Neural progenitor cell (in vitro differentiated cells): Measurements from ENCODE around the gene PRDM4. TPM values are rescaled to one million over a fixed set of nuclear protein-coding genes. Genes with fewer than 3 reads are reported as not detected.

Source experiments
- DNase-seq: peaks from one replicate; pipeline ENCODE4 v3.0.0-alpha.2; 2016; ENCODE audit warnings: low spot score
- H2AFZ ChIP-seq: fragments of 200-600 bp; sonication (generic); replicated peaks from 2 replicates; pipeline ENCODE4 v1.6.1; 2016; ENCODE audit warnings: antibody characterized with exemption
- H3F3A ChIP-seq: fragments of 200-600 bp; sonication (generic); 2 replicates; pipeline ENCODE4 v1.6.1; 2016; ENCODE audit warnings: antibody characterized with exemption, low read depth
- H3K27ac ChIP-seq: fragments of 200-600 bp; sonication (generic); 2 replicates; pipeline ENCODE4 v1.5.1; 2016; ENCODE audit warnings: mild to moderate bottlenecking
- H3K27me3 ChIP-seq: fragments of 200-600 bp; sonication (generic); 2 replicates; pipeline ENCODE4 v1.6.1; 2016; ENCODE audit warnings: mild to moderate bottlenecking, moderate library complexity
- H3K36me3 ChIP-seq: fragments of 200-600 bp; sonication (generic); 2 replicates; pipeline ENCODE4 v1.5.1; 2016
- H3K4me1 ChIP-seq: fragments of 200-600 bp; sonication (generic); 2 replicates; pipeline ENCODE4 v1.6.1; 2016; ENCODE audit warnings: mixed run types
- H3K4me2 ChIP-seq: fragments of 200-600 bp; sonication (generic); 2 replicates; pipeline ENCODE4 v1.6.1; 2016
- H3K4me3 ChIP-seq: fragments of 200-600 bp; sonication (generic); 2 replicates; pipeline ENCODE4 v1.5.1; 2016
- H3K79me2 ChIP-seq: fragments of 200-600 bp; sonication (generic); 2 replicates; pipeline ENCODE4 v1.6.1; 2016; ENCODE audit warnings: low read depth
- H3K9ac ChIP-seq: fragments of 200-600 bp; sonication (generic); 2 replicates; pipeline ENCODE4 v1.6.1; 2016
- H3K9me3 ChIP-seq: fragments of 200-600 bp; sonication (generic); 2 replicates; pipeline ENCODE4 v1.5.1; 2016; ENCODE audit warnings: low read depth
- H4K20me1 ChIP-seq: fragments of 200-600 bp; sonication (generic); 2 replicates; pipeline ENCODE4 v1.6.1; 2016; ENCODE audit warnings: low read depth
- H3K27ac Mint-ChIP-seq: 3 replicates; pipeline ENCODE4 v1.8.0; 2021; ENCODE audit warnings: mixed read lengths
- H3K27me3 Mint-ChIP-seq: 2 replicates; pipeline ENCODE4 v1.8.0; 2022; ENCODE audit warnings: low read depth, mild to moderate bottlenecking, inconsistent platforms, moderate library complexity, mixed read lengths; ENCODE audit not compliant: insufficient read depth
- H3K36me3 Mint-ChIP-seq: 3 replicates; pipeline ENCODE4 v1.8.0; 2021; ENCODE audit warnings: mixed read lengths
- H3K4me1 Mint-ChIP-seq: 3 replicates; pipeline ENCODE4 v1.8.0; 2021; ENCODE audit warnings: mixed read lengths
- H3K4me3 Mint-ChIP-seq: 3 replicates; pipeline ENCODE4 v1.8.0; 2021; ENCODE audit warnings: mild to moderate bottlenecking, moderate library complexity, mixed read lengths
- H3K9me3 Mint-ChIP-seq: 3 replicates; pipeline ENCODE4 v1.8.0; 2020; ENCODE audit warnings: mixed read lengths
- EZH2 ChIP-seq: fragments of 200-600 bp; sonication (generic); IDR thresholded peaks from 2 replicates; pipeline ENCODE4 v1.6.1; 2017; ENCODE audit warnings: antibody characterized with exemption, mild to moderate bottlenecking, moderate library complexity
- EZH2phosphoT487 ChIP-seq: fragments of 200-600 bp; sonication (generic); IDR thresholded peaks from 2 replicates; pipeline ENCODE4 v1.6.1; 2017; ENCODE audit warnings: antibody characterized with exemption
- total RNA-seq: library from RNA; depleted of rRNA; stranded (reverse); fragments of >200 nt; gene quantifications from 2 replicates; pipeline ENCODE4 v1.2.3, GENCODE V29; 2015; ENCODE audit warnings: low replicate concordance
- TF ChIP-seq, protein P1 (sequence below): fragments of 200-600 bp; sonication (generic); IDR thresholded peaks from 2 replicates; pipeline ENCODE4 v1.5.1; 2017; ENCODE audit warnings: antibody characterized with exemption, mild to moderate bottlenecking

The PRDM4 gene
- total RNA-seq, 1 donor from 2014 or later = 19.3 TPM

DNA sequence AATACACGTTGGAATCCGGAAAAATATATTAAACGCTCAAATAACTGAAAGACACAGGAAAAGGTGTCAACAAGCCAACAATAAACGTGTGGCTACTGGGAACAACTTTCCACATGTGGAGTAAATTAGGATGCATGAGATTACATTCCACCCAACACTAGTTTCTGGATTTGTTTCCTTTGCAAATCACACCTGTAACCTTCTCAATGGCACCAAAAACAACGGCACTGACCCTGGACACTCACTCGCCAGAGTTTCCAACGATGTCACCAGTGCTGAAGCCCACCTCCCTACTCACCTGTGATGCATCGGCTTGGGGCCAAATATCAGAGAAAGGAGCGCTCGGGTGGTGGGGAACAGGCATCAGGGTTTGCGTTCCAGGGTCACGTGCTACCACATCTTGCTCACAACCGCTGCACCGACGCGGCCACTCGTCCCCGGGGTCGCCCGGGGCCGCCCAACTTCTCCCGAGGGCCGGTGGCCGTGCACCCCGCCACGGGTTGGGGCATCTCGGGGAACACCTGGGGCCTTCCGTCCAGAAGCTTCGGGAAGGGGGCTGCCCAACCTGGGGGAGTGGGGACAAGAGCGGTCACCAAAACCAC lies 629 bp downstream of the PRDM4 start:
- Mint-ChIP-seq H3K27me3 (peaks cover 5% of the 10 kb centered on the region), H3K4me3 (peak overlapping the region; percentile 95)
- no peak for TF ChIP-seq EZH2phosphoT487
- no peak for TF ChIP-seq EZH2
- TF ChIP-seq, protein P1, sequence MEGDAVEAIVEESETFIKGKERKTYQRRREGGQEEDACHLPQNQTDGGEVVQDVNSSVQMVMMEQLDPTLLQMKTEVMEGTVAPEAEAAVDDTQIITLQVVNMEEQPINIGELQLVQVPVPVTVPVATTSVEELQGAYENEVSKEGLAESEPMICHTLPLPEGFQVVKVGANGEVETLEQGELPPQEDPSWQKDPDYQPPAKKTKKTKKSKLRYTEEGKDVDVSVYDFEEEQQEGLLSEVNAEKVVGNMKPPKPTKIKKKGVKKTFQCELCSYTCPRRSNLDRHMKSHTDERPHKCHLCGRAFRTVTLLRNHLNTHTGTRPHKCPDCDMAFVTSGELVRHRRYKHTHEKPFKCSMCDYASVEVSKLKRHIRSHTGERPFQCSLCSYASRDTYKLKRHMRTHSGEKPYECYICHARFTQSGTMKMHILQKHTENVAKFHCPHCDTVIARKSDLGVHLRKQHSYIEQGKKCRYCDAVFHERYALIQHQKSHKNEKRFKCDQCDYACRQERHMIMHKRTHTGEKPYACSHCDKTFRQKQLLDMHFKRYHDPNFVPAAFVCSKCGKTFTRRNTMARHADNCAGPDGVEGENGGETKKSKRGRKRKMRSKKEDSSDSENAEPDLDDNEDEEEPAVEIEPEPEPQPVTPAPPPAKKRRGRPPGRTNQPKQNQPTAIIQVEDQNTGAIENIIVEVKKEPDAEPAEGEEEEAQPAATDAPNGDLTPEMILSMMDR = no peak

DNA sequence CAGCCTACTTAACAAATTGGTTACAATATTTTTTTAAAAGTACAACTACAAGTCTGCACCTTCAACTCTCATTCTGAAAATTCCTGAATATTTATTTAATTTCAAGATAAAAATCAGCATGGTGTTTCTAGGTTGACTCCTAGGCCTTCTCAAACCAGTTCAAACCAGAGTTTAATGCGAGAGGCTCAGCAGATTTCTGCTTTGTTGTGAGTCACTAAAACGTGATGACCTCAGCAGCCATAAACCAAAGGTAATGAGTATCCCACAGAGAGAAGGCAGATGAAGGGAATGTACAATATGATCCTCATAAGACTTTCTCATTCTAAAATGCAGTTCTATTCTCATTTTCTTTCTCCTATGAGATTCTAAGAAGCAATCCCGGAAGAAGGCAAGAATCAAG lies 1.5 kb downstream of the PRDM4 start:
- no peak for TF ChIP-seq EZH2
- TF ChIP-seq, protein P1 = no peak
- no peak for TF ChIP-seq EZH2phosphoT487
- H4K20me1 ChIP-seq = peaks cover 20% of the 10 kb centered on the region
- H3K4me3 Mint-ChIP-seq = peak overlapping the region; percentile 95
- H3K27ac ChIP-seq = no peak overlapping the region
- peak; percentile 43 for DNase-seq
- H3K36me3 ChIP-seq = peaks cover 5% of the 10 kb centered on the region
- H3K4me2 ChIP-seq = peak overlapping the region; percentile 96
- H3K9me3 ChIP-seq = no peaks in the 10 kb centered on the region
- peaks cover 11% of the 10 kb centered on the region for H3K4me1 ChIP-seq
- H3K27me3 Mint-ChIP-seq = peaks cover 5% of the 10 kb centered on the region
- peaks cover 41% of the 10 kb centered on the region for H3K79me2 ChIP-seq
- no peaks in the 10 kb centered on the region for H3F3A ChIP-seq
- H2AFZ ChIP-seq = no peak overlapping the region
- no peaks in the 10 kb centered on the region for H3K9me3 Mint-ChIP-seq
- H3K27me3 ChIP-seq = peaks cover 19% of the 10 kb centered on the region
- peak overlapping the region; percentile 82 for H3K4me3 ChIP-seq
- H3K4me1 Mint-ChIP-seq = peaks cover 26% of the 10 kb centered on the region
- H3K9ac ChIP-seq = peak overlapping the region; percentile 72
- peaks cover 9% of the 10 kb centered on the region for H3K36me3 Mint-ChIP-seq
- peak overlapping the region; percentile 60 for H3K27ac Mint-ChIP-seq

More for the DNA sequence above, 629 bp downstream of the PRDM4 start:
- peaks cover 19% of the 10 kb centered on the region for H3K27me3 ChIP-seq
- H3K4me3 ChIP-seq = peak overlapping the region; percentile 82
- peak overlapping the region; percentile 96 for H3K4me2 ChIP-seq
- peaks cover 41% of the 10 kb centered on the region for H3K79me2 ChIP-seq
- H3K4me1 Mint-ChIP-seq = peaks cover 26% of the 10 kb centered on the region
- peaks cover 20% of the 10 kb centered on the region for H4K20me1 ChIP-seq
- DNase-seq = peak; percentile 50
- H3F3A ChIP-seq = no peaks in the 10 kb centered on the region
- H3K9me3 ChIP-seq = no peaks in the 10 kb centered on the region
- peak overlapping the region; percentile 72 for H3K9ac ChIP-seq
- H2AFZ ChIP-seq = peak overlapping the region; percentile 74
- H3K27ac ChIP-seq = no peak overlapping the region
- no peaks in the 10 kb centered on the region for H3K9me3 Mint-ChIP-seq
- peak overlapping the region; percentile 25 for H3K27ac Mint-ChIP-seq
- H3K36me3 ChIP-seq = no peaks in the 10 kb centered on the region
- H3K4me1 ChIP-seq = peaks cover 11% of the 10 kb centered on the region
- peaks cover 7% of the 10 kb centered on the region for H3K36me3 Mint-ChIP-seq

DNA sequence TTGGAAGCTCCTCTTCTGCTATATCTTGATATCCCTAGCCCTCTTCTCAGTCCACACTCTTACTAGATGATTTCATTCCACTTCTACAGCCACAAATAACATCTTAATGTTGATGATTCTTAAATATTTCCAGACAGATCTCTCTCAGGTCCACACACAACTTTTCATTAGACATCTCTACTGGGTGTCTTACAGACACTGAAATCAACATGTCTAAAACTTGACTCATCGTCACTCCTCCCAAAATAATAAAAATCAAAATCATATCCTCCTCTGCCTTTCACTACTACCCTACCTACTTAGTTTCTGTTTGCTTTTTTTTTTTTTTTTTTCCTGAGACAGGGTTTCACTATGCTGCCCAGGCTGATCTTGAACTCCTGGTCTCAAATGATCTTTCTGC lies 11.9 kb downstream of the PRDM4 start:
- Histone ChIP-seq H3K9ac (no peak overlapping the region), H2AFZ (no peak overlapping the region), H3K4me1 (no peaks in the 10 kb centered on the region), H3K27ac (no peak overlapping the region), H3K36me3 (peaks cover 28% of the 10 kb centered on the region), H3K27me3 (no peaks in the 10 kb centered on the region), H3K4me2 (no peak overlapping the region), H4K20me1 (peaks cover 11% of the 10 kb centered on the region), H3K4me3 (no peak overlapping the region), H3K9me3 (no peaks in the 10 kb centered on the region), H3F3A (no peaks in the 10 kb centered on the region), H3K79me2 (peaks cover 12% of the 10 kb centered on the region)
- DNase-seq = no peak
- Mint-ChIP-seq H3K4me1 (no peaks in the 10 kb centered on the region), H3K27ac (no peak overlapping the region), H3K36me3 (peaks cover 20% of the 10 kb centered on the region), H3K9me3 (no peaks in the 10 kb centered on the region), H3K27me3 (no peaks in the 10 kb centered on the region), H3K4me3 (no peak overlapping the region)
- TF ChIP-seq, protein P1 = no peak
- TF ChIP-seq EZH2 = no peak
- no peak for TF ChIP-seq EZH2phosphoT487
